Measurements from ENCODE around the gene CRISPLD2. TPM values are rescaled to one million over a fixed set of nuclear protein-coding genes. Genes with fewer than 3 reads are reported as not detected.

Gene CRISPLD2
- total and polyA plus RNA-seq, 2 donors from 2014 or later: 4.8 to 108 TPM

- DNase-seq (no peak), FAIRE-seq (no peak)
- intact Hi-C loops (cut with DNase I): no loop called here
- Histone ChIP-seq H3K9me3 (ENCODE audit: control insufficient read depth in 2 of 3, insufficient read depth in 1 of 3, low read length in 3 of 3) (no peaks in the 10 kb centered on the region), H3K4me3 (ENCODE audit: low read length in 3 of 3) (no peak overlapping the region), H3K27ac (ENCODE audit: low read depth in 2 of 2, low read length in 2 of 2) (no peak overlapping the region), H3K36me3 (ENCODE audit: control insufficient read depth in 2 of 3, insufficient read depth in 3 of 3, low read length in 3 of 3) (peaks cover 0 to 2% (median 0%) of the 10 kb centered on the region in 3 donors), H3K4me1 (ENCODE audit: control insufficient read depth in 2 of 3, insufficient read depth in 2 of 3, low read depth in 1 of 3, low read length in 3 of 3) (peaks cover 0 to 3% (median 0%) of the 10 kb centered on the region in 3 donors), H3K27me3 (ENCODE audit: control insufficient read depth, insufficient read depth, low read length) (no peaks in the 10 kb centered on the region), H3K9ac (ENCODE audit: low read length in 3 of 3) (no peak overlapping the region)
- no peak for TF ChIP-seq CTCF (IDR thresholded peaks at IDR 0.05; ENCODE audit: borderline replicate concordance, extremely low read depth, insufficient read depth)
Measured at GRCh38 chr16:84843149-84844048, 23.6 kb downstream of the CRISPLD2 start.

GRCh38 chr16:84844049-84844350, 24.2 kb downstream of the CRISPLD2 start:
- Histone ChIP-seq H3K9me3 (ENCODE audit: control insufficient read depth in 2 of 3, insufficient read depth in 1 of 3, low read length in 3 of 3) (no peaks in the 10 kb centered on the region), H3K36me3 (ENCODE audit: control insufficient read depth in 2 of 3, insufficient read depth in 3 of 3, low read length in 3 of 3) (peaks cover 0 to 2% (median 0%) of the 10 kb centered on the region in 3 donors), H3K27me3 (ENCODE audit: control insufficient read depth, insufficient read depth, low read length) (no peaks in the 10 kb centered on the region), H3K4me1 (ENCODE audit: control insufficient read depth in 2 of 3, insufficient read depth in 2 of 3, low read depth in 1 of 3, low read length in 3 of 3) (peaks cover 0 to 3% (median 0%) of the 10 kb centered on the region in 3 donors), H3K9ac (ENCODE audit: low read length in 3 of 3) (no peak overlapping the region), H3K4me3 (ENCODE audit: low read length in 3 of 3) (no peak overlapping the region), H3K27ac (ENCODE audit: low read depth in 2 of 2, low read length in 2 of 2) (no peak overlapping the region)
- no peak for FAIRE-seq
- DNase-seq: no peak
- intact Hi-C loops (cut with DNase I): no loop called here
- TF ChIP-seq CTCF (IDR thresholded peaks at IDR 0.05; ENCODE audit: borderline replicate concordance, extremely low read depth, insufficient read depth): no peak

- intact Hi-C loops (cut with DNase I): no loop called here
- no peak overlapping the region for H3K27ac ChIP-seq (ENCODE audit: low read depth in 2 of 2, low read length in 2 of 2)
- FAIRE-seq: no peak
Measured at GRCh38 chr16:84844559-84845495, 25.0 kb downstream of the CRISPLD2 start.

More at GRCh38 chr16:84844559-84845495, 25.0 kb downstream of the CRISPLD2 start:
- H3K4me3 ChIP-seq (ENCODE audit: low read length in 3 of 3): no peak overlapping the region
- no peak overlapping the region for H3K9ac ChIP-seq (ENCODE audit: low read length in 3 of 3)
- no peaks in the 10 kb centered on the region for H3K36me3 ChIP-seq (ENCODE audit: control insufficient read depth in 2 of 3, insufficient read depth in 3 of 3, low read length in 3 of 3)
- no peaks in the 10 kb centered on the region for H3K27me3 ChIP-seq (ENCODE audit: control insufficient read depth, insufficient read depth, low read length)
- TF ChIP-seq CTCF (IDR thresholded peaks at IDR 0.05; ENCODE audit: borderline replicate concordance, extremely low read depth, insufficient read depth): no peak
- peaks cover 0 to 3% (median 0%) of the 10 kb centered on the region in 3 donors for H3K4me1 ChIP-seq (ENCODE audit: control insufficient read depth in 2 of 3, insufficient read depth in 2 of 3, low read depth in 1 of 3, low read length in 3 of 3)
- no peaks in the 10 kb centered on the region for H3K9me3 ChIP-seq (ENCODE audit: control insufficient read depth in 2 of 3, insufficient read depth in 1 of 3, low read length in 3 of 3)
- no peak for DNase-seq

Data from kidney (tissue), 14 donors.